Measurements from ENCODE around the gene SIGLEC9. TPM values are rescaled to one million over a fixed set of nuclear protein-coding genes. Genes with fewer than 3 reads are reported as not detected.
A peak's percentile ranks its signal among the peaks of the same experiment; 100 is the strongest.

SIGLEC9 gene
- total RNA-seq, 1 donor from 2014 or later, result 1.7 TPM

DNA sequence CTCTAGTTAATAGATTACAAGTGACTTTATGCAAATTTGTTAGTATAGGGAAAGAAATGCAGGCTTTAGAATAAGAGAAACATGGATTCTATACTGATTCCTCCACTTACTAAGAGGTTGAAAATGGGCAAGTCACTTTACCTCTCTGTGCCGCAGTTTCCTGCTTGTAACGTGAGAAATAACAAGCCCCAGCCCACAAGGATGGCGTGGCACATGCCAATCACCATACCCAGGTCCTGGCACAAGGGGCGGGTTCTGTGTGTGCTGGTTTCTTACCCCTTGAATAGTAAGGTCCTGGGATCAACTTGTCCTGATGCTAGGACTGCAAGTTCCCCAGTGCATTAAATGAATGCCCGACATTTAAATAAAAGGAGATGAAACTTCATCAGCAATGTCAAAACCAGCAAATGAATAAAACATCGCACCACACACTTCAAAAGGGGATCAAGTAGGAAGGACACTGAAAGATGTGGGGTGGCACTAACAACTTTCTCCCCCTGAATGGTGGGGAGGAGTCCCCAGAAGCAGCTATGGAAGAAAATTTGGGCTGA is 7.9 kb upstream of the SIGLEC9 start:
- intact Hi-C loops (cut with DNase I), result no loop called here
- no peak for ATAC-seq (ENCODE audit: poor library complexity)
- no peak for DNase-seq

- DNase-seq (no peak), ATAC-seq (ENCODE audit: poor library complexity) (no peak)
- intact Hi-C loops (cut with DNase I), result no loop called here
These were observed 5.6 kb upstream of the SIGLEC9 start for GRCh38 chr19:51119101-51119500.

- intact Hi-C loops (cut with DNase I), result no loop called here
- ATAC-seq (ENCODE audit: poor library complexity) (no peak), DNase-seq (no peak)
These were observed 5.1 kb upstream of the SIGLEC9 start for GRCh38 chr19:51119611-51120010.

GRCh38 chr19:51120160-51120559 is 4.5 kb upstream of the SIGLEC9 start:
- ATAC-seq (ENCODE audit: poor library complexity) (no peak), DNase-seq (no peak)
- intact Hi-C loops (cut with DNase I), result no loop called here

DNA sequence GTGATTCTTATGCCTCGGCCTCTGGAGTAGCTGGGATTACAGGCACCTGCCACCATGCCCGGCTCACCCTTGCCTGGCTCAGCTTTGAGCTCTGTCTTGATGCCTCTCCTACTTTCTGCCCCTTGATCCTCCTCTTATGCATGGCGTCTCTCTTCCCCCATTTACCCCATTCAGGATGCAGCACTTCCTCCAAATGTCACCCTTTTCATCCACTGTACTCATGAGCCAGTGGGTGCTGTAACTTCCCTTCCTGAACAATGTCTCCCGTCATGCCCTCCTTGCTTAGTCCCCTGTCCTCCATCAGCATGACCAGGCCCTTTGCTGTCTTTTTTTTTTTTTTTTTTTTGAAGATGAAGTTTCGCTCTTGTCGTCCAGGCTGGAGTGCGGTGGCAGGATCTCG is 3.4 kb upstream of the SIGLEC9 start:
- no peak for DNase-seq
- ATAC-seq (ENCODE audit: poor library complexity), result no peak
- intact Hi-C loops (cut with DNase I), result no loop called here

- DNase-seq, result no peak
- intact Hi-C loops (cut with DNase I), result no loop called here
- no peak for ATAC-seq (ENCODE audit: poor library complexity)
These were observed 2.4 kb upstream of the SIGLEC9 start for GRCh38 chr19:51122112-51122981.

GRCh38 chr19:51123381-51123800 is 1.3 kb upstream of the SIGLEC9 start:
- peak; percentile 57 for ATAC-seq (ENCODE audit: poor library complexity)
- intact Hi-C loops (cut with DNase I), result no loop called here
- peak; percentile 65 for DNase-seq

DNA sequence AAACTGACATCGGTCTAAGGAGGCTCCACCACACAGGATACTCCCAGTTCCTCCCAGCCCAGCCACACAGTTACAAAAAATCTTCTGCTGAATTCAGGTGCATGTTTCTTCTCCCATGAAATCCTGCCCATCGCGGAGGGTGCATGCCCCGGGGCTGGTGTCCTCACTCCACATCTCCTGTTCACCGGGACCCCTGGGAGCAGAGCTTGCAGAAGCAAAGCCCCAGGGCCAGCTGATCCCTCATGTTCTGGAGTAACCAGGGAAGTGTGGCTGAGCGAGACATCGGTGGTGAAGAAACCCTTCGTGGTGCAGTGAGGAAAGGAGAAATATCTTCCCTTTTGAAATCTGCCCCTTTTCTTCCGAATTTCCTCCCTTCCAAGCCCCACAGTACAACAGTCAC is 904 bp upstream of the SIGLEC9 start:
- ATAC-seq (ENCODE audit: poor library complexity) (no peak), DNase-seq (no peak)
- intact Hi-C loops (cut with DNase I), result no loop called here

- DNase-seq (no peak), ATAC-seq (ENCODE audit: poor library complexity) (no peak)
- intact Hi-C loops (cut with DNase I), result no loop called here
These were observed 490 bp upstream of the SIGLEC9 start for GRCh38 chr19:51124216-51124615.

DNA sequence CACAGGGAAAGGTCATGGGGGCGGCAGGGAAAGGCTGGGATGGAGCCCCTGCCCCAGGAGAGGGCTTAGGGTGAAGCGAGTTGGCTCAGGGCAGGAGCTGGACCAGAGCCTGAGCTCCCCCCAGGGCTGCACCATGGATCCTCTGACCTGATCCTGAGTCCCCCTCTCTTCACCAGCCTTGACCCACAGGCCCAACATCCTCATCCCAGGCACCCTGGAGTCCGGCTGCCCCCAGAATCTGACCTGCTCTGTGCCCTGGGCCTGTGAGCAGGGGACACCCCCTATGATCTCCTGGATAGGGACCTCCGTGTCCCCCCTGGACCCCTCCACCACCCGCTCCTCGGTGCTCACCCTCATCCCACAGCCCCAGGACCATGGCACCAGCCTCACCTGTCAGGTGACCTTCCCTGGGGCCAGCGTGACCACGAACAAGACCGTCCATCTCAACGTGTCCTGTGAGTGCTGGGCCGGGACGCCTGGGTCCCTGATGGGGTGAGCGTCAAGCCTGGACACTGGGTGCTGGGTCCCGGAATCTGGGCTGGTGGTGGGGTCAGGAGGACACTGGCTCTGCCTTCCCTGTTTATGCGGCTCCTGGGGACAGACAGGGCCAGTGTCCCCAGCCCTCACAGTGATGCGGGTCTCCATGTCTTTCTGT is 842 bp downstream of the SIGLEC9 start:
- intact Hi-C loops (cut with DNase I), result no loop called here
- ATAC-seq (ENCODE audit: poor library complexity) (no peak), DNase-seq (no peak)

DNA sequence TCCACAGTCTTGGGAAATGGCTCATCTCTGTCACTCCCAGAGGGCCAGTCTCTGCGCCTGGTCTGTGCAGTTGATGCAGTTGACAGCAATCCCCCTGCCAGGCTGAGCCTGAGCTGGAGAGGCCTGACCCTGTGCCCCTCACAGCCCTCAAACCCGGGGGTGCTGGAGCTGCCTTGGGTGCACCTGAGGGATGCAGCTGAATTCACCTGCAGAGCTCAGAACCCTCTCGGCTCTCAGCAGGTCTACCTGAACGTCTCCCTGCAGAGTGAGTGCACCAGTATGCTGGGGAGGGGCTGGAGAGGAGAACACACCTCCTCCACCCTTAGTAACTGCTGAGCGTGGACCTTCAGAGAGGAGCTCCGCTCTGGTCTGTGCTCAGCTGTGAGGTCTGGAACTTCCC is 2.3 kb downstream of the SIGLEC9 start:
- DNase-seq, result no peak
- intact Hi-C loops (cut with DNase I), result no loop called here
- no peak for ATAC-seq (ENCODE audit: poor library complexity)

GRCh38 chr19:51127755-51128154 is 3.0 kb downstream of the SIGLEC9 start:
- ATAC-seq (ENCODE audit: poor library complexity) (peak; percentile 9), DNase-seq (no peak)
- intact Hi-C loops (cut with DNase I), result no loop called here

DNA sequence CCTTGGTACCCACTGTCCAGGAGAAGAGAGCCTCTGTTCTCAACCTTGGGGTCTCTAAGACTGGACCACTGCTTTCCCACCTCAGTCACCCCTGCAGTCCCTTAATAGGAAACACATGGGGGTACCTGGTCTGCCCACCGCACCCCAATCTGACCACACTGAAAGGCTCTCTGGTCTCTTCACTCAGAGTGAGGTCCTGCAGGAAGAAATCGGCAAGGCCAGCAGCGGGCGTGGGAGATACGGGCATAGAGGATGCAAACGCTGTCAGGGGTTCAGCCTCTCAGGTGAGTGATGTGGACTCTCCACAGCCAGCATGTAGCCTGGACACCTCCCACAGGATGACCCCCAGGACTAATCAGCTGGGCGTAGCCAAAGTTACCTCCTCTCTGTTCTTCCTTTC is 3.5 kb downstream of the SIGLEC9 start:
- DNase-seq (no peak), ATAC-seq (ENCODE audit: poor library complexity) (no peak)
- intact Hi-C loops (cut with DNase I), result no loop called here

DNA sequence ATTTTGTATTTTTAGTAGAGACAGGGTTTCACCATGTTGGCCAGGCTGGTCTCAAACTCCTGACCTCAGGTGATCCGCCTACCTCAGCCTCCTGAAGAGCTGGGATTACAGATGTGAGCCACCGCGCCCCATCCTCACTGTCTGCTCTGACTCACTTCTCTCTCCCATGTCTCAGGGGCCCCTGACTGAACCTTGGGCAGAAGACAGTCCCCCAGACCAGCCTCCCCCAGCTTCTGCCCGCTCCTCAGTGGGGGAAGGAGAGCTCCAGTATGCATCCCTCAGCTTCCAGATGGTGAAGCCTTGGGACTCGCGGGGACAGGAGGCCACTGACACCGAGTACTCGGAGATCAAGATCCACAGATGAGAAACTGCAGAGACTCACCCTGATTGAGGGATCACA is 5.0 kb downstream of the SIGLEC9 start:
- intact Hi-C loops (cut with DNase I), result no loop called here
- no peak for ATAC-seq (ENCODE audit: poor library complexity)
- no peak for DNase-seq

DNA sequence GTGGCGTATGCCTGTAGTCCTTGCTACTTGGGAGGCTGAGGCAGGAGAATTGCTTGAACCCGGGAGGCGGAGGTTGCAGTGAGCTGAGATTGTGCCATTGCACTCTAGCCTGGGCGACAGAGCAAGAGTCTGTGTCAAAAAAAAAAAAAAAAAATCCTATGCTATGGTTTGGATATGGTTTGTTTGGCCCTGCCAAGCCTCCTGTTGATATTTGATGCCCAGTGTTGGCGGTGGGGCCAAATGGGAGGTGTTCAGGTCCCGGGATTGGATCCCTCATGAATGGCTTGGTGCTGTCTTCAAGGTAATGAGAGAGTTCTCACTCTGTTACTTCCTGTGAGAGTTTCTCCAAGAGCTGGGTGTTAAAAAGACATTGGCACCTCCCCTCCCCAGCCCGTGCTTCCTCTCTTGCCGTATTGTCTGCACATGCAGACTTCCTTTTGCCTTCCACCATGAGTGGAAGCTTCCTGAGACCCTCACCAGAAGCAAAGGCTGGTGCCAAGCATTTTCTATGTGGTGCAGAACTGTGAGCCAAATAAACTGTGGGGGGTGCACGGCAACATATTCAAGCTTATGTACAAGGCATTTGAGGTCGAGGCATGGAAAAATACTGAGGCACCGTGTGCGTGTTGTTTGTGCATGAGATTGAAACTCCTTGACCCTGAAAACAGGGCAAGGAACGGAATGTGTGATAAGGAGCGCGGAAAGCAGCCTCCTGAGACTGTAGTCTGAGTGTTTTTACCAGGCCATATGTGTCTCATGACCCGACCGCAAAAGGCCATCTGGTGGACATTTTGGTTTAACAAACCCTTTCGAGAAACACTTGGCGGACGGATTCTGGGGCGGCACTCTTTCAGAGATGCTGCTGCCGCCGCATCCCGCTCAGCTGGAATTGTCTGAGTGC is 7.3 kb downstream of the SIGLEC9 start:
- DNase-seq, result peak; percentile 75
- intact Hi-C loops (cut with DNase I), result no loop called here
- ATAC-seq (ENCODE audit: poor library complexity), result peak; percentile 81

- DNase-seq, result no peak
- ATAC-seq (ENCODE audit: poor library complexity), result no peak
These were observed 10.3 kb downstream of the SIGLEC9 start for GRCh38 chr19:51135004-51135403.

GRCh38 chr19:51135986-51136762 is 11.5 kb downstream of the SIGLEC9 start:
- no peak for ATAC-seq (ENCODE audit: poor library complexity)
- DNase-seq, result no peak
- intact Hi-C loops (cut with DNase I), result no loop called here

More at GRCh38 chr19:51135004-51135403, 10.3 kb downstream of the SIGLEC9 start:
- intact Hi-C loops (cut with DNase I), result no loop called here

DNA sequence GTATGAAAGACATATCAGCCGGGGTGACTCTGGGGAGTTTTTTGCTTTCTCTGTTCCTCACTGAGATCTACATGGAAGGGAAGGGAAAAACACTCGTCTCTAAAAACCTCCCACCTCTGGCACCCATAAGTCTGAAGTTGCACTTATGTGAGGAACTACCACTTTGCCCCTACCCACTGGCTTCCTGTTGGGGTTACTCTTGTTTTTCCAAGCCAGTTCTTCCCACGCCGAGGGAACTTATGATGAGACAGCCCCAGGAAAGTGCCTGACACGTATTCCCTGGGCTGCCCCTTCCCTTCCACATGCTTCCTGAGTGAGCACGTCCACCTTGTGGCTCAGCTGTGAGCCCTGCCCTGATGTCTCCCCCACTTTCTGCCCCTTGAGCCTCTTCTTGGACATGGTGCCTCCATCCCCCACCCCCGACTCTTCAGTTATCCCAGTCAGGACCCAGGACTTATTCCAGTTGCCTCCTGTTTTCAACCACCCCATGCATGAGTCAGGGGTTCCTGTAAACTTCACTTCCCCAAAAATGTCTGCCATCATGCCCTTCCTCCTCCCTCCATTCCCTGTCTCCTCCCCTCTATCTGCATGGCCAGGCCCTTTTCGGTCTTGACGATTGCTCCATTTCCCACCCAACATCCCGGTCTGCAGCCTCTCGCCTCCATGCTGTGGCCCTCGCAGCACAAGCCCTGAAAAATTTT is 12.3 kb downstream of the SIGLEC9 start:
- ATAC-seq (ENCODE audit: poor library complexity) (peak; percentile 44), DNase-seq (no peak)
- intact Hi-C loops (cut with DNase I), result no loop called here
